ENCODE results near the gene FAM163A.

DNA sequence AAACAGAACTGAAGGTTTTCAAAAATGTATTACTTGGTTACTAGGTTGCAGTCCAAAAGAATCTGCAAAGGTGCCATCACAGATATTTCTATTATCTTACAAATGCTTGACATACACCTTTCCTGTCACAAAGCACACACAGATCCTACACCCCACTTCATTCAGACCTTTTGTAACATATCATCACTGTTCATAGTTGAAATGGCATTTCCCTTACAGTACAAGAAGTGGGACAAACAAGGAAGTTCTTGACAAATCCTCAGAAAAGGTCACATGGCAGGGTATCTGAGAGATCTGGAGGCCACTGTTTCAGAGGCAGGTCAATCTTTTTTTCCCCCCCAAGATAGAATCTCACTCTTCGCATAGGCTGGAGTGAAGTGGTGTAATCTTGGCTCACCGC lies 113.2 kb downstream of the FAM163A start:
- TF ChIP-seq POLR2A (IDR thresholded peaks at IDR 0.05; ENCODE audit: low read depth, low read length) (no peak), POLR2AphosphoS5 (IDR thresholded peaks at IDR 0.05; ENCODE audit: low read depth, low read length) (no peak)

All from GM12892 (cell line).